Esophagus (tissue), 2 donors: ENCODE results near the gene MS4A8. TPM values are rescaled to one million over a fixed set of nuclear protein-coding genes. Genes with fewer than 3 reads are reported as not detected.

Experiments
- H3K27ac ChIP-seq, 2 donors: one replicate each; pipeline ENCODE4 v1.5.1; 2013; ENCODE audit warnings: low read depth in 2 of 2, mild to moderate bottlenecking in 2 of 2, inconsistent platforms in 1 of 2, low read length in 1 of 2, moderate library complexity in 1 of 2
- H3K27me3 ChIP-seq, 2 donors: one replicate each; pipeline ENCODE4 v1.6.1; 2013; ENCODE audit warnings: low read length in 2 of 2, control low read depth in 1 of 2, mild to moderate bottlenecking in 1 of 2; ENCODE audit not compliant: insufficient read depth in 2 of 2, control insufficient read depth in 1 of 2
- H3K36me3 ChIP-seq, 2 donors: one replicate each; pipeline ENCODE4 v1.6.1; 2013; ENCODE audit warnings: low read length in 1 of 2; ENCODE audit not compliant: control insufficient read depth in 2 of 2, insufficient read depth in 2 of 2
- H3K4me1 ChIP-seq, 2 donors: one replicate each; pipeline ENCODE4 v1.6.1; 2013; ENCODE audit warnings: low read length in 1 of 2; ENCODE audit not compliant: control insufficient read depth in 2 of 2, insufficient read depth in 2 of 2
- H3K4me3 ChIP-seq, 2 donors: one replicate each; pipeline ENCODE4 v1.5.1; 2013; ENCODE audit warnings: low read length in 2 of 2, mild to moderate bottlenecking in 2 of 2, low read depth in 1 of 2, moderate library complexity in 1 of 2
- H3K9me3 ChIP-seq, 2 donors: one replicate each; pipeline ENCODE4 v1.6.1; 2013; ENCODE audit warnings: mild to moderate bottlenecking in 2 of 2, low read depth in 1 of 2, low read length in 1 of 2, moderate library complexity in 1 of 2; ENCODE audit not compliant: control insufficient read depth in 2 of 2, insufficient read depth in 1 of 2
- WGBS, 2 donors: extraction: QIAGEN DNeasy Blood & Tissue Kit; methylation state at CpG; one replicate each; pipeline ENCODE4 v1.1.7; 2013; 5-methylcytosine and 5-hydroxymethylcytosine counted together
- polyA plus RNA-seq, 2 donors: library from polyadenylated mRNA; stranded (reverse); fragments of 200-250 nt; gene quantifications; one replicate each; pipeline ENCODE4 v1.2.3, GENCODE V29; 2013
- donor health status: healthy with polysubstance abuse.
- donor health status: Bipolar disorder and iron deficiency.

Gene MS4A8
- polyA plus RNA-seq, 2 donors = 0.02 TPM; not detected in 1

DNA sequence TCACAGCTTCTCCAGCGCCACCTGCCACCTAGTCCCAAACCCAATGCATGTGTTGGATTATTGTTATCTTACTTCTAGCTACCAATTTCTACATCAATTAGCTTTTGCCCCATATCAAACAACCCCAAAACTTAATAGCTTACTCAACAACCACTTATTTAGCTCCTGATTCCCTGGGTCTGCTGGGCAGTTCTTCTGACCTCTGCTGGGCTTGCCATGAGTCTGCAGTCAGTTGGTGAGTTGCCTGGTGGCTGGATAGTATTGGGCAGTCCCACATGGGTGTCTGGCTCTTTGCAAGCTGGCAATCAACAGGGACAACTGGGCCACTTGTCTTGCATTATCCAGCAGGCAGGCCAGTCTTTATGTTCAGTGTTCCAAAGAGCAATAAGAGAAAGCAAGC, 43.6 kb downstream of the MS4A8 start:
- WGBS, 2 donors = 88 to 95% methylated on average over 1 of the region's 1 CpG
- Histone ChIP-seq H3K9me3 (peaks cover 0 to 4% of the 10 kb centered on the region in 2 donors), H3K4me3 (no peak overlapping the region), H3K36me3 (no peaks in the 10 kb centered on the region), H3K27ac (no peak overlapping the region), H3K4me1 (no peaks in the 10 kb centered on the region), H3K27me3 (no peaks in the 10 kb centered on the region)

DNA sequence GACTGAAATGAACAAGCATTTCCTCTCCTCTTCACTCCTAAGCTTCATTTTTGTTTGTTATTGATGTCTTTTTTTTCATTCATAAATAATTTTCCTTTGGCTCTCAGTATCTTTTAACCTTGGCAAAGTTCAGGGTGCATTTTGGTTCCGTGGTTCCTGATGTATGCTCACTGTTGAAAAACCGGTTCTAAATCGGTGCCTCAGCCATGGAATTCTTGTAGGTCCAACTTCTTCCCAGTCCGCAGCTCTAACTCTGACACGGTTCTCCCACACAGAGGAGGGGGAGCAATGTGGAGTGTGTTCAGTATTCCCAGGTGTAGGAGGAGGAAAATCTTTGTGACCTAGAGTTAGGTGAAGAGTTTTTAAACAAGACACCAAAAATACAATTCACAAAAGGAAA, 44.7 kb downstream of the MS4A8 start:
- Histone ChIP-seq H3K36me3 (no peaks in the 10 kb centered on the region), H3K4me1 (no peaks in the 10 kb centered on the region), H3K9me3 (peaks cover 0 to 4% of the 10 kb centered on the region in 2 donors), H3K4me3 (no peak overlapping the region), H3K27me3 (no peaks in the 10 kb centered on the region), H3K27ac (no peak overlapping the region)
- WGBS, 2 donors = 73 to 78% methylated on average over 5 of the region's 5 CpGs

DNA sequence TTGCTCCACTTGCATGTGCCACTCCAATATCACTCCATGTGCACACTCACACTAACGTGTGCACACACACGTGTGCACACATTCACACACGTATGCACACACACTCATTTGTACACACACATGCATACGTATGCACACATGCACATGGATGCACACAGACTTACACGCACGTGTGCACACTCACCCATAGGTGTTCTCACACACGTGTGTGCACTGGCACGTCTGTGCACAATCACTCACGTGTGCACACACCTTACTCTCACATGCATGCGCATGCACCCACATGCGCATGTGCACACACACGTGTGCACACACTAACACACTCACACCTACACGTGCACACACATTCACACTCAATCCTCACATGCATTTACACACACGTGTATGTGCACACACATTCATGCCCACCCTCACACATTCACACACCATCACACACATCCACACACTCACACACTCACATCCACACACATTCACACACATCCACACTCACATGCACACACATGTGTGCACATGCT, 48.0 kb downstream of the MS4A8 start:
- no peaks in the 10 kb centered on the region for H3K27me3 ChIP-seq
- H3K4me3 ChIP-seq = no peak overlapping the region
- no peaks in the 10 kb centered on the region for H3K9me3 ChIP-seq
- no peaks in the 10 kb centered on the region for H3K4me1 ChIP-seq
- no peaks in the 10 kb centered on the region for H3K36me3 ChIP-seq
- H3K27ac ChIP-seq = no peak overlapping the region
- 92 to 95% methylated on average over 14 of the region's 14 CpGs for WGBS, 2 donors

DNA sequence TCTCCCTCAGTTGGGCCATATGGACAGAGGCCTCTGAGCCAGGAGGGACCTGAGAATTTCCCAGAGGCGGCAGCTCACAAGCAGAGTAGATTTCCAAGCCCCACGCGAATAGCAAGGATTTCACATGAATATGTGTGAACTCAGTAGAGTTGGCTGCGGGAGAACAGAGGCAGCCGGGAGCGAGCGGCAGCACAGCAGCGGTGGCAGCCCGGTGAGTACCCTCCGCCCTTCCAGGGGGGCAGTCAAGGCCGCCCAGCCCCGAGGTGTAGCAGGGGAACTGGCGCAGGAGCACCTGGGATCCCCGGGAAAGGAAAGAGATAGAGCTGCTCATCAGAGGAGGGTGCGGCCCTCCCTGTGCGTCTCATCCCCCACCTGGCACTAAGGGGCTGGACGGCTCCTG, 48.8 kb downstream of the MS4A8 start:
- H3K4me1 ChIP-seq = no peaks in the 10 kb centered on the region
- no peak overlapping the region for H3K27ac ChIP-seq
- H3K9me3 ChIP-seq = no peaks in the 10 kb centered on the region
- 90% methylated on average over 17 of the region's 17 CpGs for WGBS, 2 donors
- H3K27me3 ChIP-seq = no peaks in the 10 kb centered on the region
- H3K36me3 ChIP-seq = no peaks in the 10 kb centered on the region
- H3K4me3 ChIP-seq = no peak overlapping the region

DNA sequence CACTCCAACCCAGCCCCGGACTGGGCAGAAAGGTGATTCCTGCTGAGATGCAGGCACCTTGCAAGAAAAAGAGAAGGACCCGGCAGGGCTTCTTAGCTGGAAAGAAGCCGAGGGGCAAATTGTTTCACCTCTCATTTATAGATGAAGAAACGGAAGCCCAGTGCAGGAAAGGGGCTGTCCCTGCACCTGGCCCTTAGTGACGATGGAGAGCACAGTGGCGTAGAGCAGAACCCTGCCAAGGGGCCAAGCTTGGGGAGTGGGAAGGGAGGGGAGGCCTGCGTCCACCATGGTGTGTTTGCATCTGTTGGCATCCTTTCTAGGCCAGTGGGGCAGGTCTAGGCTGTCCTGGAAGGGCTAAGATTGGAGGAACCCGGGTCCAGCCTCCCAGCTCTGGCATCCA, 49.4 kb downstream of the MS4A8 start:
- no peak overlapping the region for H3K4me3 ChIP-seq
- H3K27ac ChIP-seq = no peak overlapping the region
- no peaks in the 10 kb centered on the region for H3K4me1 ChIP-seq
- H3K9me3 ChIP-seq = no peaks in the 10 kb centered on the region
- H3K36me3 ChIP-seq = no peaks in the 10 kb centered on the region
- H3K27me3 ChIP-seq = no peaks in the 10 kb centered on the region
- 71 to 75% methylated on average over 8 of the region's 8 CpGs for WGBS, 2 donors

DNA sequence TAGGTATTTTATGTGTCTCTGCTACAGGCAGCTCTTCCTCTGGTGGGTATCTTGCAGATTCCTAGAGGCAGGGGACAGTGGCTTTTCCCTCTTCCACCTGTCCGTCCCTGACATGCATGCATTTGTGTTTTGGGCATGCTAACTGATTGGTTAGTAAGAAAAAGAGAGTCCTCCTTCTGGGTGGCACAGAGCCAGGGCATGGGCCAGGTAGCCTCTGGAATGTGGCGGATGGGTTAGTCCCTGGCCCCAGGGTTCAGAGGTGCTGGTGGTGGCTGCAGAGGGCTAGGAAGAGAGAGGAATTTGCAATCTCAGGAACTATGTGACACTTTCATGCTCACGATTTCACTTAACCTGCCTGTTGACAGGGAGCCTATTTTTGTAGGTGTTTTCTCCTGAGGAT, 51.5 kb downstream of the MS4A8 start:
- Histone ChIP-seq H3K36me3 (no peaks in the 10 kb centered on the region), H3K9me3 (no peaks in the 10 kb centered on the region), H3K27me3 (no peaks in the 10 kb centered on the region), H3K27ac (no peak overlapping the region), H3K4me3 (no peak overlapping the region), H3K4me1 (no peaks in the 10 kb centered on the region)
- 55 to 63% methylated on average over 3 of the region's 3 CpGs for WGBS, 2 donors

DNA sequence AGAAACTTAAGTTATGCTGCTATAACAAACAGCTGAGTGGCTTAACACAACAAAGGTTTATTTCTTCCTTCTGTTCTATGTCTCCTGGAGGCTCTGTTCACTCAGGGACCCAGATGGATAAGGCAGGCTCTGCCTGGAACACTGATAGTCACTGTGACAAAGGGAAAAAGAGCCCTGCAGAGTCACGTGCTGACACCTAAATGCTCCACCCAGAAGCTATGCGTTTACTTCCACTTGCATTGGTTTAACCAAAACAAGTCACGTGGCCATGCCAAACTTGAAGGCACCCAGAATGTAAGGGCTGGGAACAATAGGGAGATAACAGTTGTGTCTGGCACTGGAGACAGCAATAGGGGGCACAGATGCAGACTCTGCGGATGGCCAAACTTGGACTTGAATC, 53.9 kb downstream of the MS4A8 start:
- H3K27ac ChIP-seq = no peak overlapping the region
- no peaks in the 10 kb centered on the region for H3K9me3 ChIP-seq
- H3K36me3 ChIP-seq = no peaks in the 10 kb centered on the region
- WGBS, 2 donors = 53 to 56% methylated on average over 4 of the region's 4 CpGs
- no peaks in the 10 kb centered on the region for H3K4me1 ChIP-seq
- no peaks in the 10 kb centered on the region for H3K27me3 ChIP-seq
- no peak overlapping the region for H3K4me3 ChIP-seq

DNA sequence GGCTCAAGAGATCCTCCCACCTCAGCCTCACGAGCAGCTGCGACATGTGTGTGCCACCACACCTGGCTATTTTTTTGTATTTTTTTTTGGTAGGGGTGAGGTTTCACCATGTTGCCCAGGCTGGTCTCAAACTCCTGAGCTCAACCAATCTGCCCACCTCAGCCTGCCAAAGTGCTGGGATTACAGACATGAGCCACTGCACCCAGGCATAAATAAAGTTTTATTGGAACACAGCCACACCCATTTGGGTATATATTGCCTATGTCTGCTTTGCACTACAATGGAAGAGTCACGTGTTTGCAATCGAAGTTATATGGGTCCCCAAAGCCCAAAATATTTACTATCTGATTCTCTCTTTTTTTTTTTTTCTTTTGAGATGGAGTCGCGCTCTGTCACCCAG, 55.5 kb downstream of the MS4A8 start:
- Histone ChIP-seq H3K9me3 (no peaks in the 10 kb centered on the region), H3K27me3 (no peaks in the 10 kb centered on the region), H3K4me1 (no peaks in the 10 kb centered on the region), H3K36me3 (no peaks in the 10 kb centered on the region), H3K27ac (no peak overlapping the region), H3K4me3 (no peak overlapping the region)
- WGBS, 2 donors = 92% methylated on average over 6 of the region's 6 CpGs

DNA sequence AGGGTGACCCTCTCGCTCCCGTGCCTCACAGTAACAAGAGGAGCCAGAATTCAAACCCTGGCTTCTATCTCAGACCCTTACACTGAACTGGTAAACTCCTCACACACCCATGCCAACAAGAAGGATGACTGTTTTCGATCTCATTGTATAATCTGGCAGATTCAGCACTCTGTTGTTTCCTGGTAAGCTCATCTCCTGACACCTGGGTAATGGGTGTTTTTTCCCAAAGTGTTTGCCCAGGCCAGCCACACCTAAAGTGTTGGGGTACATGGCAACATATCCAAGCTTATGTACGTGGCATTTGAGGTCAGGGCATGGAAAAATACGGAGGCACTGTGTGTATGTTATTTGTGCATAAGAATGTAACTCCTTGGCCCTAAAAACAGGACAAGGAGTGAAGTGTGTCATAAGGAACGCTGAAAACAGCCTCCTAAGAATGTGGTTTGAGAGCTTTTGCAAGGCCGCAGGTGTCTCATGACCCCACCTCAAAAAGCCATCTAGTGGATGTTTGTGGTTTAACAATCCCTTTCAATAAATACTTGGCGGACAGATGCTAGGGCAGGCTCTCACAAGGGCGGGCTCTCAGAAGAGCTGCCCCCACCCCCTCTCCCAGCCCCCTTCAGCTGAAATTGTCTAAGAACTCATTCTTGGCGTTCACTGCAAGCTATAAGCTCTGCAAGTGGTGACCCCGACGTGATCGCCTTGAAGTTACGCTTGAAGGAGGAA, 57.1 kb downstream of the MS4A8 start, which contains the start of gene MS4A15:
Gene MS4A15 (plus strand): TSS at position 561 of the 726 bp plus-strand sequence. CDS start 6,867 bp downstream, outside the sequence.
- H3K4me3 ChIP-seq = no peak within 1 kb of the TSS
- H3K36me3 ChIP-seq = no peaks in the 10 kb centered on the region
- H3K27ac ChIP-seq = no peak within 1 kb of the TSS
- no peaks in the 10 kb centered on the region for H3K9me3 ChIP-seq
- WGBS, 2 donors = 52 to 65% methylated on average over 14 of the region's 14 CpGs
- H3K4me1 ChIP-seq = no peaks in the 10 kb centered on the region
- H3K27me3 ChIP-seq = peaks cover 0 to 6% of the 10 kb centered on the region in 2 donors

DNA sequence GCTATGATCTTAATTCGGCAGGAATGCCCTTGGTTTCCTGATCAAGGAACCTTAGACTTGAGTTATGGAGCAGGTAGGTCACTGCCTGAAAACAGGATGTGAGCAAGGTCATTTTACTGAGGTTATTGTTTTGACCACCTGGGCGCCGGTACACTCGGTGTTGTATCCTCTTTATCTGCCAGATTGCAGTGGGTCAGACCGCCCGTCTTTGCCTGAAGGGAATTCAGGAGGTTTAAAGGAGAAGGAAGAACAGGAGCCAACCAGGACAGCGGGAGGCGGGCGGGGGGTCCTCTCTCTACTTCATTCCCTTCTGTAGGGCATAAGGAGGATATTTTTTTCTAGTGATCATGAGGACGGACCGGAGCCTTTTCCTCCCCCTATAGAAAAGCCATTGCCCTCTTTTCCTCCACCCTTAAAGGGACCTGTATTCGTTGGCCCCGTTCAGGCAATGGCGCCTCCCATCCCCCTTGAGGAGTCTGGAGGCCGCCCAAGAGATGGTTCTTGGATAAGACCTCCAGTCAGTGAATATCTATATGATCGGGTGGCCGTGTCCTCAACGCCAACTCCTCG, 57.9 kb downstream of the MS4A8 start:
- H3K36me3 ChIP-seq = no peaks in the 10 kb centered on the region
- no peak overlapping the region for H3K27ac ChIP-seq
- H3K4me3 ChIP-seq = no peak overlapping the region
- H3K27me3 ChIP-seq = peaks cover 0 to 6% of the 10 kb centered on the region in 2 donors
- 93% methylated on average over 19 of the region's 19 CpGs for WGBS, 2 donors
- H3K4me1 ChIP-seq = no peaks in the 10 kb centered on the region
- H3K9me3 ChIP-seq = no peaks in the 10 kb centered on the region
